ENCODE results near the gene RBM44.
"Not testable (repeated sequence)": the region's sequence is repeated elsewhere in the genome, so short reads cannot be mapped to it uniquely, and the experiment has no call there.

Gene RBM44

GRCh38 chr2:237779521-237779920 is 19.1 kb upstream of the RBM44 start:
- no peak for DNase-seq

DNA sequence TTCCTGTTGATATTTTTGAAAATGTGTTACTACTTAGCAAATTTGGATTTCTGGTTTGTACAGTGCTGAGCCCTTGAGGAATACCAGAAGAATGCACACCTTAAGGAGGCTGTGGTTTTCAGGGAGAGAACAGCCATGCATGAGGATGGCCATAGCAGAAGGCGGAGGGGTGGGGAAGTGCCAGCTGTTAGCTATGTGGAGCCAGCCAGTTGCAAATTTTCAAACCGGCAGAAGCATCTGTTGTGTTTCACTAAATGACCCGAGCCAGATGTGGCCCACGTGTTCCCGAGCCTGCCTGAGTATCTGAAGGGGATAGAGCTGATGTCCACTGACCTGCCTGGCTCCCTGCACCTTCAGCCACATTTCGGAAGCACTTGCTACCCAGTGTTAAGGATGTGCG is 16.4 kb upstream of the RBM44 start:
- no peak for DNase-seq

DNA sequence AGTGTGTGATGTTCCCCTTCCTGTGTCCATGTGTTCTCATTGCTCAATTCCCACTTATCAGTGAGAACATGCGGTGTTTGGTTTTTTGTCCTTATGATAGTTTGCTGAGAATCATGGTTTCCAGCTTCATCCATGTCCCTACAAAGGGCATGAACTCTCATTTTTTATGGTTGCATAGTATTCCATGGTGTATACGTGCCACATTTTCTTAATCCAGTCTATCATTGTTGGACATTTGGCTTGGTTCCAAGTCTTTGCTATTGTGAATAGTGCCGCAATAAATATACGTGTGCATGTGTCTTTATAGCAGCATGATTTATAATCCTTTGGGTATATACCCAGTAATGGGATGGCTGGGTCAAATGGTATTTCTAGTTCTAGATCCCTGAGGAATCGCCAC is 14.9 kb upstream of the RBM44 start:
- not testable (repeated sequence) for DNase-seq

GRCh38 chr2:237786936-237787335 is 11.6 kb upstream of the RBM44 start:
- DNase-seq, result no peak

- DNase-seq, result no peak
Measured at GRCh38 chr2:237790353-237790752, 8.2 kb upstream of the RBM44 start.

- no peak for DNase-seq
Measured at GRCh38 chr2:237791977-237792727, 6.4 kb upstream of the RBM44 start.

GRCh38 chr2:237797253-237797652 is 1.3 kb upstream of the RBM44 start:
- no peak for DNase-seq

GRCh38 chr2:237799060-237799428 is 465 bp downstream of the RBM44 start:
- DNase-seq, result no peak

DNA sequence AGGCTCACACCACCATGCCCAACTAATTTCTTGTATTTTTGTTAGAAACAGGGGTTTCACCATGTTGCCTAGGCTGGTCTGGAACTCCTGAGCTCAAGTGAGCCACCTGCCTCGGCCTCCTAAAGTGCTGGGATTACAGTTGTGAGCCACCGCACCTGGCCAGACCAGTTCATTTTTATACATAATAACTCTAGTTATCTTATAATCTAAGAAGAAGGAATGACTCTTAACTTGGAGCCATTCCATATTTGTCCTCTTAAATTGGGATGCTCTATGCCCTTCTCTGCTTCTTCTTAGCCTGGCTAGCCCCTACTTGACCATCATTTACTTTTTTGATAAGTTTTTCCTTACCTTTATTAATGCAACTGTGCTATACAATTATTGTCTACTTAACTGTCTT is 2.9 kb downstream of the RBM44 start:
- no peak for DNase-seq

DNA sequence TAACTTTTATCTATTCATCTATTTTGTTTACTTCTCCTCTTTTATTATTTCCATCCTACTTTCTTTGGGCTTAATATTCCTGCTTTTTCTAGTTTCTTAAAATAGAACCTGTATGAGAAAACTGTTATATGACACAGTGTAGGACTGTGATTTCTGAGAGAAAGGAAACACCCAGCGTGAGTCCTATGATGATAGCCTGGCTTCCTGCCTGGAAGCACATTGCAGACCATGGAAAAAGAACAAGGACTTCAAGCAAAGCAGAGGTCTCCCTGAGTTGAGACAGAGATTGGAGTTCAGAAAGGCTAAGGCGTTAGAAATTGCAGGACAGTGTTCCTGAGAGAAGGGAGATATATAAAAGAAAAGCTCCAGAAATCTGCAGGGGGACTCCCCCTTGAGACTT is 7.8 kb downstream of the RBM44 start:
- no peak for DNase-seq

DNA sequence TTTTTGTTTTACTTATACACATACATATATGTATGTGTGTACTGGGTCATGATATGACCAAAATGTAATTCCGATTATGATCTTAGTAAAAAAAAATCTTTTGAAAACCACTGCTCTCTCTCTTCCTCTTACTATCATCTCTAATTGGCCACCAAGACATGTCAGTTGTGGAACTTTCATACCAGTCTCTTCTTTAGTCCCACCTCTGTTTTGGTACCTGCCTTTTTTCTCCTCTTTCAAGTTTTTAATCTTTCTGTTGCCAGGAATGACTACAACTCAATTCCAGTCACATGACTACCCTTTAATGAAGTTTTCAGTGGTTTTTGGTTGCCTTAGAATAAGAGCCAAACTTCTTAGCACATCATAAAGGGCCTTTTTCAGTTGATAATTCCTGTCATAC is 17.1 kb downstream of the RBM44 start:
- no peak for DNase-seq

GRCh38 chr2:237816531-237816930 is 18.0 kb downstream of the RBM44 start:
- no peak for DNase-seq

GRCh38 chr2:237818066-237818473 is 19.5 kb downstream of the RBM44 start:
- DNase-seq, result no peak

- no peak for DNase-seq
Measured at GRCh38 chr2:237819231-237819630, 20.7 kb downstream of the RBM44 start.

DNA sequence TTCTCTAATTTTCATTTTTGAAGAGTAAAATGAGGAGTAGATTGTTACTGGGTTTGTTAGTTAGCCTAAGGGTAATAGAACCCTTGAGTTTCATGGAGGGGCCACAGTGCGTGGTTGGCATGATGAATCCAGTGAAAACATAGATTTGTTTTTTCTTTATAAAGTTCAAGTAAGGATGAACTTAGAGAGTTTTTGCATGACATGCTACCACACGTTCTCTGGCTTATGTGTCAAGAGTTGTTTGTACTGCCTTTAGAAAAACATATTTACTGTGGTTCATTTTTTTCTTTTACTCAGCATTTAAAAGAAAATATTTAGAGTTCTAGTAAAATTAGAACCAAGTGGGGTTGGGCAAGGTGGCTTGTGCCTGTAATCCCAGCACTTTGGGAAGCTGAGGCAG is 21.8 kb downstream of the RBM44 start:
- DNase-seq, result no peak

DNA sequence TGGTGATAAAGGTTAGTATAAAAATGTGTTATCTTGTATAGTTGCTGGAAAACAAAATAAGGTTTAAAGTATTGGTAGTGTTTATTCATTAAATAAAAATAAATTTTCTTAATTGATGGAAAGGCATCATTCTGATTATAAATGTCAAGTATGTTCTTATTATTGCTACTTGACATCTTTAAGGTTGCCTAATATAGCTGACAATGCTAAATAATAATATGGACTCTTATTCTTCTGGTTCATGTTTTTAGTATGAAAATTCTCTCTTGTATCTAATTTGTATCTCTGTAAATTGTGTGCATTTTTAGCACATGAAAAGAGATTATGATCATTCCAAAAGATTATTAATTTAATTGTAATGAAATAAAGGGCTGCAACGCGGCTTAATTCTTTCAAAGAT is 25.0 kb downstream of the RBM44 start:
- DNase-seq, result no peak

- no peak for DNase-seq
Measured at GRCh38 chr2:237824085-237824484, 25.5 kb downstream of the RBM44 start.

DNA sequence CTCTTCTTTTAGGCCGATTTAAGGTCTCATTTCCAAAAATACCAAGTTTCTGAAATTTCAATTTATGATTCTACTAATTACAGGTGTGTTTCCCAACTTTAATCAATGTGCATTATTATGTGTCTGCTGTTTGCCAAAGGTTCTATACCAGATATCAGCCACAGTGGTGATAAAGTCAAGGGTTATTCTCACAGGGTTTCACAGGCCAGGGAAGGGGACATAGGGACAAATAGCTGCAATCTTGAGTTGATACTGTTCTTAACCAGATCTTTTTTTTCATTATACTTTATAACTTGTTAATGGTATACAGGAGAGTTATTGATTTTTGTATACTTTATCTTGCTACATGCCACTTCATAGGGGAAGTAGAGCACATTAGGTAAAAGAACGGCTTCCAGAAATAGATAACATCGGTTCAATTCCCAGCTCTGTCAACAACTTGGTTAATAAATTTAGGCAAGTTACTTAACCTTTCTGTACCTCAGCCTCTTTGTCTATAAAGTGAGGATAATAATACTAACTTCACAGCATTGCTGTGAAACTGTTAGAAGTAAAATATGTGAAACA is 28.9 kb downstream of the RBM44 start:
- no peak for DNase-seq

DNA sequence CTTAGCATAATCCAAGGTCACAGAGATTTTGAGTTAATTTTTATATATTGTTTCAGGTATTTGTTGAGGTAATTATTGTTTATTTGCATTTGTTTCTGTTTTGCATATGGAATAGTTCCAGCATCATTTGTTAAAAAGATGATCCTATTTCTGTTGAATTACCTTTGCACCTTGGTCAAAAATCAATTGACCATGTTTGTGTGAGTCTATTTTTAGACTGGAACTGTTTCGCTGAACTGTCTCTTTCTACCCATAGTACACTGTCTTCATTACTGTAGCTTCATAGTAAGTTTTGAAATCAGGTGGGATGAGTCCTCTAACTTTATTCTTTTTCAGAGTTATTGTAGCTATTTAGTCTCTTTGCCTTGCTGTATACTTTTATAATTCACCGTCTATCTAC is 31.9 kb downstream of the RBM44 start:
- no peak for DNase-seq

- DNase-seq, result no peak
Measured at GRCh38 chr2:237833546-237833945, 35.0 kb downstream of the RBM44 start.

- no peak for DNase-seq
Measured at GRCh38 chr2:237835372-237835771, 36.8 kb downstream of the RBM44 start.

DNA sequence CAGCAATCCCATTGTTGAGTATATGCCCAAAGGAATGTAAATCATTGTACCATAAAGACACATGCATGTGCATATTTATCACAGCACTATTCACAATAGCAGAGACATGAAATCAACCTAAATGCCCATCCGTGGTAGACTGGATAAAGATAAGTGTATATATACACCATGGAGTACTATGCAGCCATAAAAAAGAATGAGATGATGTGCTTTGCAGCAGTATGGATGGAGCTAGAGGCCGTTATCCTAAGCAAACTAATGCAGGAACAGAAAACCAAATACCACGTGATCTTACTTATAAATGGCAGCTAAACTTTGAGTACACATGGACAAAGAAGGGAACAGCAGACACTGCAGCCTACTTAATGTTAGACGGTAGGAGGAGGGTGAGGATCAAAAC is 42.5 kb downstream of the RBM44 start:
- DNase-seq, result no peak

- DNase-seq, result not testable (repeated sequence)
Measured at GRCh38 chr2:237848940-237849339, 50.4 kb downstream of the RBM44 start.

DNA sequence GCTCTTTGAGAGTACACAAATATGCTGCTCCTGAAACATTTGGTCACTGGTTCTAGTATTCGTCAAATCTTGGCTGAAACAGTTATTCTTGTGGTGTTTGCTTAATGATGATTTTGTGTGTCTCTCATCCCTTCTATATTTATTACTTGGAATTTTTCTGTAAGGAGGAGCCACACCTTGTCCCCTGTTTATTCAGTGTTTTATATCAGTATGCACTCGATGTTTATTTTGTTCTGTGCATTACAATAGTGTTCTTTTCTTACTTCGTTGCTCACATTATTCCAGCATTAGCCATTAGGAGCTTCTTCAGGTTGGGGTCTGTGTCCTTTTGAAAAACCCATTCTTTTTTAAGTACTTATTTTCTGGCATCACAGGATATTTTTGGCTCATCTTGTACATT is 55.7 kb downstream of the RBM44 start:
- no peak for DNase-seq

DNA sequence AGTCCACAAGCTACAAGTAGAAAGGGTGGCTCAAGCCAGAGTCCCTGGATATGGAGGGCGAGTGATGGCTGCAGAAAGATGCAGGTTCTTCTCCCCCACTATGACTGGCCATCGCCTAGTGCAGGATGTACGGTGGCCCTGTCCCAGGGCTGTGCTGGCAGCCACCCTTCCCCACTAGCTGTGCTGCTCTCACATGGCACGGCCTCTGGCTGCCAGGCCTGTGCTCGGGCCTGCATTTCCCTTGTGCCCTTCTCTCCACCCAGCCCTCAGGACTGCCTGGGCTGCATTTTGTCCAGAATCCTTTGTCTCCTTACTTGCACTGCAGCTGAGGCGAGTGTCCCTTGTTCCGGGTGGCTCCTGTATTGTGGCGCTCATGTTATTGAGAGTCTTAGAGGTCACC is 59.2 kb downstream of the RBM44 start:
- no peak for DNase-seq
